GM12801 (cell line): ENCODE data around the gene LAMA2.

Source experiments
- CTCF ChIP-seq: IDR thresholded peaks from one replicate; pipeline ENCODE4 v1.5.1; 2011; ENCODE audit warnings: control low read depth; ENCODE audit not compliant: insufficient read length; ENCODE audit errors: extremely low read depth

Gene LAMA2

GRCh38 chr6:129191235-129191634 lies 308.3 kb downstream of the LAMA2 start:
- no peak for TF ChIP-seq CTCF

GRCh38 chr6:129192458-129192989 lies 309.6 kb downstream of the LAMA2 start:
- TF ChIP-seq CTCF = no peak

- no peak for TF ChIP-seq CTCF
Measured at GRCh38 chr6:129194306-129194941, 311.5 kb downstream of the LAMA2 start.

GRCh38 chr6:129195161-129195560 lies 312.2 kb downstream of the LAMA2 start:
- TF ChIP-seq CTCF = no peak

- no peak for TF ChIP-seq CTCF
Measured at GRCh38 chr6:129195643-129196042, 312.7 kb downstream of the LAMA2 start.

- no peak for TF ChIP-seq CTCF
Measured at GRCh38 chr6:129197154-129197553, 314.2 kb downstream of the LAMA2 start.

GRCh38 chr6:129200151-129200550 lies 317.2 kb downstream of the LAMA2 start:
- no peak for TF ChIP-seq CTCF
